ENCODE measurements around the gene BLOC1S1.

DNA sequence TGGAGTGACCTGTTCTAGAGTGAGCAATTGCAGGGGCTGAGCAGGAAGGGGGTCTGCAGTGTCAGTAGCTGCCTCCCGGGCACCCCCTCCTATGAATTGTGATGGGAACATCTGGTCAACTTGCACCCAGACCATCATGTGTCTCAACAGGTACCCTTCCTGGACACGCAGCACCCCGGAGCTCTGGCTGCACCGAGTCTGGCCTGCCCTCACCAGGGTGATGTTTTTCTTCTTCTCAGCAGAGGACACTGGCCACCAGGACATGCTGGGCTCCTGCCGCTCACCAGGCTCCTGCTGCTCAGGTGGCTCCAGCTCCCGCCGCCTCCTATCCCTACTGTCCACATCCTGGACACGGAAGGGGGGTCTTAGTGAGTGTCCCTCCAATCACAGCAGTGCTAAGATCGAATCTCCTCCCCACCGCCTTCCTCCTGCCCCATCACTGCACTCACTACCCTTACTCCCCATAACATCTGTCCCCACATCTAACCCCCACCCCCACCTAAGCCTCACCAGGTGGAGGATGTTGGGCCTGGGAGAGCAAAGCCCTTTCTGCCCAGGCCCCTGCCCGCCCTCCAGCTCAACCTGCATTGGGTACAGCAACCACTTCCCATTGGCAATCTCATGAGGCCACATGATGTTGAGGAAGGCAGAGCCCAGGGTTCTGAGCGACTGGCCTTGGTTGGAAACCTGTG, 23.1 kb upstream of the BLOC1S1 start:
- TF ChIP-seq, protein P1, sequence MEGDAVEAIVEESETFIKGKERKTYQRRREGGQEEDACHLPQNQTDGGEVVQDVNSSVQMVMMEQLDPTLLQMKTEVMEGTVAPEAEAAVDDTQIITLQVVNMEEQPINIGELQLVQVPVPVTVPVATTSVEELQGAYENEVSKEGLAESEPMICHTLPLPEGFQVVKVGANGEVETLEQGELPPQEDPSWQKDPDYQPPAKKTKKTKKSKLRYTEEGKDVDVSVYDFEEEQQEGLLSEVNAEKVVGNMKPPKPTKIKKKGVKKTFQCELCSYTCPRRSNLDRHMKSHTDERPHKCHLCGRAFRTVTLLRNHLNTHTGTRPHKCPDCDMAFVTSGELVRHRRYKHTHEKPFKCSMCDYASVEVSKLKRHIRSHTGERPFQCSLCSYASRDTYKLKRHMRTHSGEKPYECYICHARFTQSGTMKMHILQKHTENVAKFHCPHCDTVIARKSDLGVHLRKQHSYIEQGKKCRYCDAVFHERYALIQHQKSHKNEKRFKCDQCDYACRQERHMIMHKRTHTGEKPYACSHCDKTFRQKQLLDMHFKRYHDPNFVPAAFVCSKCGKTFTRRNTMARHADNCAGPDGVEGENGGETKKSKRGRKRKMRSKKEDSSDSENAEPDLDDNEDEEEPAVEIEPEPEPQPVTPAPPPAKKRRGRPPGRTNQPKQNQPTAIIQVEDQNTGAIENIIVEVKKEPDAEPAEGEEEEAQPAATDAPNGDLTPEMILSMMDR (IDR thresholded peaks at IDR 0.05): no peak
- TF ChIP-seq POLR2A (IDR thresholded peaks at IDR 0.05): no peak
